Activated gamma-delta T cell (primary cell): Measurements from ENCODE around the gene ACAP2.

Experiments
- DNase-seq: peaks from one replicate; lab custom pipeline; 2025; lab: John Stamatoyannopoulos, UW

ACAP2 gene

GRCh38 chr3:195259475-195260279 is 183.1 kb downstream of the ACAP2 start:
- DNase-seq: peak; percentile 91

GRCh38 chr3:195259154-195259474 is 183.7 kb downstream of the ACAP2 start:
- DNase-seq: no peak

- DNase-seq: no peak
Observed at GRCh38 chr3:195258449-195259153, 184.2 kb downstream of the ACAP2 start.

- DNase-seq: no peak
Observed at GRCh38 chr3:195257454-195258448, 185.1 kb downstream of the ACAP2 start.

GRCh38 chr3:195256639-195257453 is 186.0 kb downstream of the ACAP2 start:
- no peak for DNase-seq

GRCh38 chr3:195255571-195256501 is 187.0 kb downstream of the ACAP2 start:
- no peak for DNase-seq

GRCh38 chr3:195255176-195255500 is 187.7 kb downstream of the ACAP2 start:
- DNase-seq: no peak

GRCh38 chr3:195254454-195255175 is 188.2 kb downstream of the ACAP2 start:
- no peak for DNase-seq

- DNase-seq: no peak
Observed at GRCh38 chr3:195253923-195254432, 188.8 kb downstream of the ACAP2 start.

GRCh38 chr3:195251336-195252065 is 191.3 kb downstream of the ACAP2 start:
- no peak for DNase-seq

GRCh38 chr3:195250473-195251251 is 192.2 kb downstream of the ACAP2 start:
- DNase-seq: no peak

GRCh38 chr3:195249858-195250464 is 192.9 kb downstream of the ACAP2 start:
- no peak for DNase-seq

GRCh38 chr3:195249057-195249770 is 193.6 kb downstream of the ACAP2 start:
- DNase-seq: no peak

- DNase-seq: no peak
Observed at GRCh38 chr3:195248281-195248680, 194.5 kb downstream of the ACAP2 start.

- no peak for DNase-seq
Observed at GRCh38 chr3:195247863-195248189, 195.0 kb downstream of the ACAP2 start.

- no peak for DNase-seq
Observed at GRCh38 chr3:195247086-195247862, 195.5 kb downstream of the ACAP2 start.
